Activated T-helper 2 cell treated with anti-CD3 and anti-CD28 coated beads, Interferon-gamma antibody, Interleukin-2, Interleukin-4, amounts not matched to agents 10 μg/mL and 5 μg/mL and 100 μg/mL, durations not matched to agents 14 hours and 24 hours and 36 hours (primary cell): Measurements from ENCODE around the gene CABLES1. TPM values are rescaled to one million over a fixed set of nuclear protein-coding genes. Genes with fewer than 3 reads are reported as not detected.
A peak's percentile ranks its signal among the peaks of the same experiment; 100 is the strongest.

Experiments
- DNase-seq: peaks from one replicate; pipeline ENCODE4 v3.0.0; 2021; ENCODE audit warnings: low spot score
- H3K27ac Mint-ChIP-seq: one replicate; pipeline ENCODE4 v1.8.0; 2021; ENCODE audit warnings: mixed read lengths
- H3K27me3 Mint-ChIP-seq: one replicate; pipeline ENCODE4 v1.8.0; 2021; ENCODE audit warnings: low read depth, mixed read lengths
- H3K36me3 Mint-ChIP-seq: one replicate; pipeline ENCODE4 v1.8.0; 2021; ENCODE audit warnings: low read depth, mixed read lengths
- H3K4me1 Mint-ChIP-seq: one replicate; pipeline ENCODE4 v1.8.0; 2021; ENCODE audit warnings: low read depth, mixed read lengths
- H3K4me3 Mint-ChIP-seq: one replicate; pipeline ENCODE4 v1.8.0; 2021; ENCODE audit warnings: low read depth, mild to moderate bottlenecking, moderate library complexity, mixed read lengths
- H3K9me3 Mint-ChIP-seq: one replicate; pipeline ENCODE4 v1.8.0; 2021; ENCODE audit warnings: mixed read lengths
- intact Hi-C: fragments of 100-400 bp; cut with micrococcal nuclease; formaldehyde crosslinking; loops from one replicate; pipeline ENCODE4 v1.15.1; 2023
- total RNA-seq: library from RNA; stranded (reverse); gene quantifications from 2 replicates; pipeline ENCODE4 v1.2.3, GENCODE V29; 2022

CABLES1 gene
- total RNA-seq, 1 donor from 2014 or later = 27.4 TPM

DNA sequence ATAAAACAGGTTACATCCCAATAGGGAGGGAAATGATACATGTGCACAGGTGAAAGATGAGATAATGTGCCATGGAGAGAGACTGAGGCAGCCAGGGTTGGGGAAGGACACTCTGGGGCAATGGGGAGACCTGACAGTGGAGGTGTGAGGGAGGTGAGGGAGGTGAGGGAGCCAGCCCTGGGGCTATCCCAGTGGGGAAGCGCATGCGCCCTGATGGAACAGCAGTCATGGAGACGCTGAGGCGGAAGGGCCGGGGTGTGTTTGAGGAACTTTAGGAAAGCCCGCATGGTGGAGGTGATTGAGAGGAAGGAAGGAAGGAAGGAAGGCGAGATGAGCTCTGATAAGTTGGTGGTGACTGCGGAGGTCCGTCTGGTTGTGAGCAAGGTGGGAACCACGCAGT is 66.5 kb downstream of the CABLES1 start:
- H3K9me3 Mint-ChIP-seq = peaks cover 7% of the 10 kb centered on the region
- intact Hi-C loops = loop anchor here (5.0 kb wide), 1 partner anchor 44 kb away; no protein-coding TSS in a partner anchor
- H3K36me3 Mint-ChIP-seq = peaks cover 74% of the 10 kb centered on the region
- peaks cover 16% of the 10 kb centered on the region for H3K4me1 Mint-ChIP-seq
- no peak for DNase-seq
- H3K4me3 Mint-ChIP-seq = no peak overlapping the region
- no peaks in the 10 kb centered on the region for H3K27me3 Mint-ChIP-seq
- no peak overlapping the region for H3K27ac Mint-ChIP-seq

DNA sequence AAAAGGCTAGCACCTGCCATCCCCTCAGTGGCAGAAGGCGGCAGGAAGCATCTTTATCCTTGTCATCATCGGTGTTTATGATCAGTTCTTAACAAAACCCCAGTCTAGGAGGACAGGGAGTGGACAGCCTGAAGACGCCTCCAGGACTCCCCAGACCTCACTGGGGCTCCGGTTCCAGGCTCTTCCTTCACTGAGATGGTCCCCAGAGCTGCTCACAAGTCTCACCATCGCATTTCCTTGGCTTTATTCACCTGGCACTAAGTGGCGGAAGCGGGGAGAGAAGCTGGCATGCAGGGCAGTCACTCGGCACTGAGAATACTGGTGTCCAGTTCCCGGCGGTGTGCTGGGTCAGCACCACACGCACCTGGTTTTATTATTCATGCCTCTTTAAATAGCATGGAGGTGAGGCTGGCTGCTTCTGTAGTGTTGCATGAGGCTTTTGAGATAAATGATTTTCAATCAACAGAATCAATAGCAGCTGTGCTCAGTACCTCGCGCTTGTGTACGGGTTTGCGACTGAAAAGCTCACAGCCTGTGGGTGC is 68.7 kb downstream of the CABLES1 start:
- intact Hi-C loops = loop anchor here (5.0 kb wide), 1 partner anchor 47 kb away; no protein-coding TSS in a partner anchor
- no peak overlapping the region for H3K27ac Mint-ChIP-seq
- no peak for DNase-seq

GRCh38 chr18:23204589-23205235 is 69.4 kb downstream of the CABLES1 start:
- peaks cover 84% of the 10 kb centered on the region for H3K36me3 Mint-ChIP-seq
- H3K9me3 Mint-ChIP-seq = peaks cover 27% of the 10 kb centered on the region
- intact Hi-C loops = loop anchor here (5.0 kb wide), 1 partner anchor 47 kb away; no protein-coding TSS in a partner anchor
- peak overlapping the region; percentile 57 for H3K27ac Mint-ChIP-seq
- peaks cover 43% of the 10 kb centered on the region for H3K4me1 Mint-ChIP-seq
- H3K27me3 Mint-ChIP-seq = no peaks in the 10 kb centered on the region
- DNase-seq = no peak
- H3K4me3 Mint-ChIP-seq = no peak overlapping the region

More for the DNA sequence above, 68.7 kb downstream of the CABLES1 start:
- Mint-ChIP-seq H3K27me3 (no peaks in the 10 kb centered on the region), H3K4me3 (no peak overlapping the region), H3K36me3 (peaks cover 83% of the 10 kb centered on the region), H3K9me3 (peaks cover 26% of the 10 kb centered on the region), H3K4me1 (peaks cover 36% of the 10 kb centered on the region)

DNA sequence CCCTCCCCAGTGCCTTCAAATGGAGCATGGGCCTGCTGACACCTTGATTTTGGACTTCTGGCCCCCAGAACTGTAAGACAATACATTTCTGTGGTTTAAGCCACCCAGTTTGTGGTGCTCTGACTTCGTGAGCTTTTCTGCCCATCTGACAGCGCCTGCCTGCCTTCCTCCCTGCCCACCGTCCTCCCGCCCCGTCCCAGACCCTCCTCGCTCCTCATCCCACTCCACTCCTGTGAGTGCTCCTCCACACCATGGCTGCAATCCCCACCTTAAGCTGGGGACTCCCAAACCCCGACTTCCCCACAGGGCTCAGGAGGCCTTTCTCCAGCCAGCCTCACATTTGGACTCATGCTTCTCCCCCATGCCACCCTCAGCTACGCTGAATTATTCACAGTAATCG is 70.7 kb downstream of the CABLES1 start:
- H3K27me3 Mint-ChIP-seq = no peaks in the 10 kb centered on the region
- H3K4me1 Mint-ChIP-seq = peaks cover 49% of the 10 kb centered on the region
- H3K4me3 Mint-ChIP-seq = no peak overlapping the region
- no peak for DNase-seq
- H3K36me3 Mint-ChIP-seq = peaks cover 87% of the 10 kb centered on the region
- H3K27ac Mint-ChIP-seq = peak overlapping the region; percentile 34
- intact Hi-C loops = no loop called here
- H3K9me3 Mint-ChIP-seq = peaks cover 27% of the 10 kb centered on the region

DNA sequence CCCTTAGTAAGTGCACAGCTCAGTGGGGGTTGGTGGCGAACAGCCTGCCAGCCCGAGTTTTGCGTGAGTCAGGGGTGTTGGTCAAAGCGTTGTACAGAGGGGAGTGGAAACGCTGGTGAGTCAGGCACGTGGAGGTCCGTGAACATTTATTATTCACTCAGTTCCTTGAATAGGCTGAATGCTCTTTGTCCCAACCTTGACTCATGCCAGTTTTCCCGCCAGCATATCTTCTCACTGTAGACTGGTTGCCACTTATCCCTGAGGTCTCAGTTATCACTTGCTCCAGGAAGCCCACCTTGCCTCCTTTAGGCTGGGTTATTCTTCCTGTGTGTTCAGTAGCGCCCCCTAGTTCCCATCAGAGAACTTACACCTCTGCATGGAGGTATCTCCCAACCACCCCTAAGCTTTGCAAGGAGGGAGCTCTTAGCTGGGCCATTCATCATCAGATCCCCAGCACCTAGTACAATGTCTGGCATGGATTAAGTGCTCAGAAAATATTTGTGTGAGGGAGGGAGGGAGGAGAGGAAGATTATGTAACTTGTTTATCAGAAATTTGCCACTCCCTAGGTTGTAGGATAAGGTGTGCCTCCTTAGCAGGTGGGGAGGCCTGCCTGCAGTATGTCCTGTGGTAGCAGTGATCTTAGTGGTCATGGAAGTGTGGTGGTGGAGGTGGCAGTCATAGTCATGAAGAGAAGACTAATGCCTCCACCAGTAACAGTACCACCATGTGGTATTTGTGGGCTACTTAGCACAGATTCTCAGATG is 72.1 kb downstream of the CABLES1 start:
- Mint-ChIP-seq H3K36me3 (peaks cover 73% of the 10 kb centered on the region), H3K27ac (peak overlapping the region; percentile 97), H3K27me3 (no peaks in the 10 kb centered on the region), H3K4me3 (no peak overlapping the region), H3K9me3 (peaks cover 27% of the 10 kb centered on the region), H3K4me1 (peaks cover 47% of the 10 kb centered on the region)
- intact Hi-C loops = no loop called here
- no peak for DNase-seq

GRCh38 chr18:23207994-23208393 is 72.7 kb downstream of the CABLES1 start:
- intact Hi-C loops = loop anchor here (2.0 kb wide), 1 partner anchor 73 kb away; the partner anchor contains the start of gene CABLES1
- H3K27ac Mint-ChIP-seq = peak overlapping the region; percentile 97

DNA sequence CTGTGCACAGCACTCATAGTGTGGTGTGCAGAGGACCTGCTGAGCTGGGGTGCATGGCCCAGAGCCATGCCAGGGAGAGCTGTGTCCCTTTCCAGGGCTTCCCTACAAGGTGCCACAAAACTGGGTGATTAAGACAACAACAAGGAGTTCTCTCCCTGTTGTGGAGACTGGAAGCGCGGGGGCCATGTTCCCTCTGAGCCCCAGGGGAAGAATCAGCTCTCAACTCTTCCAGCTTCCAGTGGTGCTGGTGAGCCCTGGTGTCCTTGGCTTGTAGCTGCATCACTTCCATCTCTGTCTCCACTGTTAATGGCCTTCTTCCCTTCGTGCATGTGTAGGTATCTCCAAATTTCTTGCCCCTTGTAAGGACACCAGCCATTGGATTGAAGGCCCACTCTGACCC is 73.3 kb downstream of the CABLES1 start:
- DNase-seq = no peak
- Mint-ChIP-seq H3K4me1 (peaks cover 45% of the 10 kb centered on the region), H3K27me3 (no peaks in the 10 kb centered on the region), H3K27ac (peak overlapping the region; percentile 97), H3K36me3 (peaks cover 70% of the 10 kb centered on the region), H3K4me3 (no peak overlapping the region), H3K9me3 (peaks cover 27% of the 10 kb centered on the region)
- intact Hi-C loops = loop anchor here (2.0 kb wide), 1 partner anchor 74 kb away; the partner anchor contains the start of gene CABLES1

More at GRCh38 chr18:23207994-23208393, 72.7 kb downstream of the CABLES1 start:
- Mint-ChIP-seq H3K9me3 (peaks cover 27% of the 10 kb centered on the region), H3K4me3 (no peak overlapping the region), H3K36me3 (peaks cover 70% of the 10 kb centered on the region), H3K27me3 (no peaks in the 10 kb centered on the region), H3K4me1 (peaks cover 46% of the 10 kb centered on the region)
- no peak for DNase-seq

DNA sequence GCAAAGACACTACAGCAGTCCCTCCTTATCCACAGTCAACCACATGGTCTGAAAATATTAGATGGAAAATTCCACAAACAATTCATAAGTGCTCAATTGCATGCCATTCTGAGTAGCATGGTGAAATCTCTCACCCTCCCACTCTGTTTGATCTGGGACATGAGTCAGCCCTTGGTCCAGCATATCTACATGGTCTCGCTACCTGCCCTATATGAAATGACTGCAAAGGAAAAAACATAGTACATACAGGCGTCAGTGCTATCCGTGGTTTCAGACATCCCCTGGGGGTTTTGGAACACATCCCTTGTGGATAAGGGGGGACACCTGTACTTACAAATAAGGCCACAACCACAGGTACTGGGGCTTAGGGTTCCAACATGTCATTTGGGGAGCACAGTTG is 73.7 kb downstream of the CABLES1 start:
- H3K27me3 Mint-ChIP-seq = no peaks in the 10 kb centered on the region
- intact Hi-C loops = loop anchor here (1.0 to 2.0 kb wide), 3 partner anchors 22 to 75 kb away; partner anchors contain the start of gene CABLES1
- peaks cover 27% of the 10 kb centered on the region for H3K9me3 Mint-ChIP-seq
- H3K4me1 Mint-ChIP-seq = peaks cover 45% of the 10 kb centered on the region
- H3K27ac Mint-ChIP-seq = peak overlapping the region; percentile 97
- peaks cover 67% of the 10 kb centered on the region for H3K36me3 Mint-ChIP-seq
- H3K4me3 Mint-ChIP-seq = no peak overlapping the region
- no peak for DNase-seq

- DNase-seq = no peak
- Mint-ChIP-seq H3K36me3 (peaks cover 66% of the 10 kb centered on the region), H3K27ac (peak overlapping the region; percentile 97), H3K4me1 (peaks cover 40% of the 10 kb centered on the region), H3K4me3 (no peak overlapping the region), H3K9me3 (peaks cover 21% of the 10 kb centered on the region), H3K27me3 (no peaks in the 10 kb centered on the region)
- intact Hi-C loops = loop anchor here (1.0 to 2.0 kb wide), 3 partner anchors 22 to 75 kb away; partner anchors contain the start of gene CABLES1
These were observed 74.5 kb downstream of the CABLES1 start for GRCh38 chr18:23209796-23210195.

DNA sequence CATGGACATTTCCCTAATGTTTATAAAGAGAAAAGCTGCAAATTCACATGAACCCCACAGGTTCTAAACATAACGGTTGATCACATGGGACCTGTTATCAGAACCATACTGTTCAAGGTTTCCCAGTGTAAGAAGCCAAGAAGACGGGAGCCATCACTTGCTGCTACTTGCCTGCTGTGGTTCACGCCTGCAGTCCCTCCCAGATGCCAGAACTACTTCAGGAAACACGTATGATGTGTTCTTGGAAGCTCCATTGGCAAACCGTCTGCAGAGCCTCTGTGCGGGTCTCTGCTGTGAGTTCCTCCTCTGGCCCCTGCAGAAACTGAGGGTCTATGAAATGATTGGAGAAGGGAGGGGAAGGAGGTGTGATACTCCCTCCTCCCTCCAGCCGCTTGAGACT is 75.2 kb downstream of the CABLES1 start:
- peaks cover 40% of the 10 kb centered on the region for H3K4me1 Mint-ChIP-seq
- H3K27ac Mint-ChIP-seq = peak overlapping the region; percentile 31
- H3K4me3 Mint-ChIP-seq = no peak overlapping the region
- H3K27me3 Mint-ChIP-seq = no peaks in the 10 kb centered on the region
- H3K36me3 Mint-ChIP-seq = peaks cover 68% of the 10 kb centered on the region
- intact Hi-C loops = no loop called here
- no peak for DNase-seq
- peaks cover 21% of the 10 kb centered on the region for H3K9me3 Mint-ChIP-seq

GRCh38 chr18:23211146-23211545 is 75.9 kb downstream of the CABLES1 start:
- Mint-ChIP-seq H3K4me1 (peaks cover 37% of the 10 kb centered on the region), H3K9me3 (peaks cover 21% of the 10 kb centered on the region), H3K27ac (no peak overlapping the region), H3K27me3 (no peaks in the 10 kb centered on the region), H3K36me3 (peaks cover 62% of the 10 kb centered on the region), H3K4me3 (no peak overlapping the region)
- no peak for DNase-seq
- intact Hi-C loops = no loop called here

GRCh38 chr18:23212161-23212560 is 76.9 kb downstream of the CABLES1 start:
- peaks cover 52% of the 10 kb centered on the region for H3K36me3 Mint-ChIP-seq
- DNase-seq = no peak
- intact Hi-C loops = no loop called here
- H3K9me3 Mint-ChIP-seq = peaks cover 16% of the 10 kb centered on the region
- H3K27ac Mint-ChIP-seq = no peak overlapping the region
- H3K27me3 Mint-ChIP-seq = no peaks in the 10 kb centered on the region
- no peak overlapping the region for H3K4me3 Mint-ChIP-seq
- peaks cover 31% of the 10 kb centered on the region for H3K4me1 Mint-ChIP-seq
